ENCODE results near the gene TTYH1. TPM values are rescaled to one million over a fixed set of nuclear protein-coding genes. Genes with fewer than 3 reads are reported as not detected.
A peak's percentile ranks its signal among the peaks of the same experiment; 100 is the strongest.

TTYH1 gene
- polyA plus RNA-seq, 2 of the 4 experiments (the other 2 are of a cell fraction): 0.15 to 0.31 TPM

DNA sequence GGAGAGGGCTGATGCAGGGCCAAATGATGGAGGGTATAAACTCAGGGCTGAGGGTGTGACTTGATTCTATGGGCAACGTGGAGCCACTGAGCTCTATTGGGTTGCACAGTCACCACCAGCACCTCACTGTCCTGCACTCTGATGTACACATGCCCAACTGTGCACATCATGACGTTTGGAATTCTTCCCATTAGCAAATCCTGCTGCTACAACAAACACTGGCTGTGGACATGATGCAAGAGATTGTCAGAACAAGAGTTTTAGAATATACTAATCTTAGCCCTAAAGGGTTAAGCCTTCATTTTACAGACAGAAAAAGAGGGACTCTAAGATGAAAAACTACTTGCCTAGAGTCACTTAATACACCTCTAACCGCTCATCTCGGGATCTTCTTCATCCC, 2.4 kb upstream of the TTYH1 start:
- CTCF ChIA-PET: no interaction called here
- H3K9me3 ChIP-seq: 0 out of 3 replicates have a peak, but pooled peaks cover 4% of the 10 kb centered on the region
- TF ChIP-seq, protein P1, sequence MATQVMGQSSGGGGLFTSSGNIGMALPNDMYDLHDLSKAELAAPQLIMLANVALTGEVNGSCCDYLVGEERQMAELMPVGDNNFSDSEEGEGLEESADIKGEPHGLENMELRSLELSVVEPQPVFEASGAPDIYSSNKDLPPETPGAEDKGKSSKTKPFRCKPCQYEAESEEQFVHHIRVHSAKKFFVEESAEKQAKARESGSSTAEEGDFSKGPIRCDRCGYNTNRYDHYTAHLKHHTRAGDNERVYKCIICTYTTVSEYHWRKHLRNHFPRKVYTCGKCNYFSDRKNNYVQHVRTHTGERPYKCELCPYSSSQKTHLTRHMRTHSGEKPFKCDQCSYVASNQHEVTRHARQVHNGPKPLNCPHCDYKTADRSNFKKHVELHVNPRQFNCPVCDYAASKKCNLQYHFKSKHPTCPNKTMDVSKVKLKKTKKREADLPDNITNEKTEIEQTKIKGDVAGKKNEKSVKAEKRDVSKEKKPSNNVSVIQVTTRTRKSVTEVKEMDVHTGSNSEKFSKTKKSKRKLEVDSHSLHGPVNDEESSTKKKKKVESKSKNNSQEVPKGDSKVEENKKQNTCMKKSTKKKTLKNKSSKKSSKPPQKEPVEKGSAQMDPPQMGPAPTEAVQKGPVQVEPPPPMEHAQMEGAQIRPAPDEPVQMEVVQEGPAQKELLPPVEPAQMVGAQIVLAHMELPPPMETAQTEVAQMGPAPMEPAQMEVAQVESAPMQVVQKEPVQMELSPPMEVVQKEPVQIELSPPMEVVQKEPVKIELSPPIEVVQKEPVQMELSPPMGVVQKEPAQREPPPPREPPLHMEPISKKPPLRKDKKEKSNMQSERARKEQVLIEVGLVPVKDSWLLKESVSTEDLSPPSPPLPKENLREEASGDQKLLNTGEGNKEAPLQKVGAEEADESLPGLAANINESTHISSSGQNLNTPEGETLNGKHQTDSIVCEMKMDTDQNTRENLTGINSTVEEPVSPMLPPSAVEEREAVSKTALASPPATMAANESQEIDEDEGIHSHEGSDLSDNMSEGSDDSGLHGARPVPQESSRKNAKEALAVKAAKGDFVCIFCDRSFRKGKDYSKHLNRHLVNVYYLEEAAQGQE (IDR thresholded peaks at IDR 0.05): no peak
- no peak for TF ChIP-seq RARB (CRISPR knock-in tag; IDR thresholded peaks at IDR 0.05)
- TF ChIP-seq, protein P2, sequence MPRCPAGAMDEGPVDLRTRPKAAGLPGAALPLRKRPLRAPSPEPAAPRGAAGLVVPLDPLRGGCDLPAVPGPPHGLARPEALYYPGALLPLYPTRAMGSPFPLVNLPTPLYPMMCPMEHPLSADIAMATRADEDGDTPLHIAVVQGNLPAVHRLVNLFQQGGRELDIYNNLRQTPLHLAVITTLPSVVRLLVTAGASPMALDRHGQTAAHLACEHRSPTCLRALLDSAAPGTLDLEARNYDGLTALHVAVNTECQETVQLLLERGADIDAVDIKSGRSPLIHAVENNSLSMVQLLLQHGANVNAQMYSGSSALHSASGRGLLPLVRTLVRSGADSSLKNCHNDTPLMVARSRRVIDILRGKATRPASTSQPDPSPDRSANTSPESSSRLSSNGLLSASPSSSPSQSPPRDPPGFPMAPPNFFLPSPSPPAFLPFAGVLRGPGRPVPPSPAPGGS (IDR thresholded peaks at IDR 0.05): no peak
- FAIRE-seq: no peak
- peaks cover 3% of the 10 kb centered on the region; the same call in 1 of the 3 replicates for H3K4me1 ChIP-seq
- ATAC-seq: no peak
- H3K27ac ChIP-seq: no peak overlapping the region
- 3% methylated on average over 4 of the region's 4 CpGs for WGBS (ENCODE audit: missing lambda C conversion rate)
- POLR2A ChIA-PET: no interaction called here
- no peak overlapping the region for H3K4me2 ChIP-seq
- H3K4me3 ChIP-seq: no peak overlapping the region
- DNase-seq (ENCODE audit: low read depth in 1 of 2, low spot score in 1 of 2): peak in 1 of 2 experiments; percentile 48

DNA sequence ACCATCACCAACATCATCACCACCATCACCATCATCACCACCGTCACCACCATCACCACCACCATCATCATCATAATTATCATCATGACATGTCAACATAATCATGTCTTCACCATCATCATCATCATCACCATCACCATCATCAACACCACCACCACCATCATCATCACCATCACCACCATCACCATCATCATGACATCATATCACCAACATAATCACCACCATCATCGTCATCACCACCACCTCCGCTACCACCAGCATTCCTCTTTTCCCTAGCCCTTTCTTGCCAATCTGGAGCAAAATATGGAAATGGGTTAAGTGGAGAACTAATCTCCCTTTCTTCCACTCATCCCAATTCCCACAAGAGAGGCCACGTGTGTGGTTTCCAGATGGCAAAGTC, 1.1 kb upstream of the TTYH1 start:
- no peak overlapping the region for H3K27ac ChIP-seq
- no peak for FAIRE-seq
- ChIA-PET CTCF (interaction anchor here (3.1 kb wide), 1 partner anchor 24 kb away, joined by 16 read pairs; no protein-coding TSS in a partner anchor), POLR2A (no interaction called here)
- no peak for DNase-seq (ENCODE audit: low read depth in 1 of 2, low spot score in 1 of 2)
- H3K9me3 ChIP-seq: no peaks in the 10 kb centered on the region
- no peak for TF ChIP-seq HDAC2 (IDR thresholded peaks at IDR 0.05)
- no peak for TF ChIP-seq TFCP2L1 (CRISPR knock-in tag; IDR thresholded peaks at IDR 0.05)
- TF ChIP-seq FOXS1 (CRISPR knock-in tag; IDR thresholded peaks at IDR 0.05): no peak
- no peak for TF ChIP-seq CHD2 (IDR thresholded peaks at IDR 0.05; ENCODE audit: low read length, partially characterized antibody)
- no peak for TF ChIP-seq HEYL (CRISPR knock-in tag; IDR thresholded peaks at IDR 0.05)
- no peak for TF ChIP-seq ZNF302 (CRISPR knock-in tag; IDR thresholded peaks at IDR 0.05)
- TF ChIP-seq TP53 (CRISPR knock-in tag; IDR thresholded peaks at IDR 0.05): no peak
- TF ChIP-seq BHLHE40 (IDR thresholded peaks at IDR 0.05; ENCODE audit: low read depth, low read length): no peak
- TF ChIP-seq E2F6 (IDR thresholded peaks at IDR 0.05; ENCODE audit: borderline replicate concordance, low read depth): no peak
- TF ChIP-seq, protein P3, sequence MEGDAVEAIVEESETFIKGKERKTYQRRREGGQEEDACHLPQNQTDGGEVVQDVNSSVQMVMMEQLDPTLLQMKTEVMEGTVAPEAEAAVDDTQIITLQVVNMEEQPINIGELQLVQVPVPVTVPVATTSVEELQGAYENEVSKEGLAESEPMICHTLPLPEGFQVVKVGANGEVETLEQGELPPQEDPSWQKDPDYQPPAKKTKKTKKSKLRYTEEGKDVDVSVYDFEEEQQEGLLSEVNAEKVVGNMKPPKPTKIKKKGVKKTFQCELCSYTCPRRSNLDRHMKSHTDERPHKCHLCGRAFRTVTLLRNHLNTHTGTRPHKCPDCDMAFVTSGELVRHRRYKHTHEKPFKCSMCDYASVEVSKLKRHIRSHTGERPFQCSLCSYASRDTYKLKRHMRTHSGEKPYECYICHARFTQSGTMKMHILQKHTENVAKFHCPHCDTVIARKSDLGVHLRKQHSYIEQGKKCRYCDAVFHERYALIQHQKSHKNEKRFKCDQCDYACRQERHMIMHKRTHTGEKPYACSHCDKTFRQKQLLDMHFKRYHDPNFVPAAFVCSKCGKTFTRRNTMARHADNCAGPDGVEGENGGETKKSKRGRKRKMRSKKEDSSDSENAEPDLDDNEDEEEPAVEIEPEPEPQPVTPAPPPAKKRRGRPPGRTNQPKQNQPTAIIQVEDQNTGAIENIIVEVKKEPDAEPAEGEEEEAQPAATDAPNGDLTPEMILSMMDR (IDR thresholded peaks at IDR 0.05): no peak
- TF ChIP-seq CBX8 (IDR thresholded peaks at IDR 0.05): no peak
- TF ChIP-seq EP300 (IDR thresholded peaks at IDR 0.05): no peak
- no peak for TF ChIP-seq MAZ (IDR thresholded peaks at IDR 0.05; ENCODE audit: borderline replicate concordance, low read depth, low read length)
- no peak for TF ChIP-seq KDM1A (IDR thresholded peaks at IDR 0.05; ENCODE audit: low read depth)
- TF ChIP-seq CHD4 (IDR thresholded peaks at IDR 0.05; ENCODE audit: borderline replicate concordance): no peak
- TF ChIP-seq SREBF2 (IDR thresholded peaks at IDR 0.05): no peak
- TF ChIP-seq HOXA7 (CRISPR knock-in tag; IDR thresholded peaks at IDR 0.05): no peak
- TF ChIP-seq SMC3 (IDR thresholded peaks at IDR 0.05): no peak
- no peak for TF ChIP-seq ZSCAN20 (CRISPR knock-in tag; IDR thresholded peaks at IDR 0.05)
- no peak for ATAC-seq
- WGBS (ENCODE audit: missing lambda C conversion rate): 39% methylated on average over 4 of the region's 4 CpGs
- H3K4me3 ChIP-seq: no peak overlapping the region
- H3K4me2 ChIP-seq: no peak overlapping the region
- peaks cover 6% of the 10 kb centered on the region; the same call in 1 of the 3 replicates for H3K4me1 ChIP-seq
